ENCODE measurements around the gene CNOT1.

Gene CNOT1

GRCh38 chr16:58515871-58516767, 113.5 kb downstream of the CNOT1 start:
- DNase-seq: peak in 2 of 4 experiments; percentile 30 to 31

GRCh38 chr16:58515125-58515870, 114.3 kb downstream of the CNOT1 start, which contains the start of gene SETD6:
SETD6 (plus strand) TSS chr16:58515517; CDS start chr16:58515538, 21 bp downstream.
- DNase-seq: peak; percentile 91 to 96 (median 94)

GRCh38 chr16:58513874-58514273, 115.8 kb downstream of the CNOT1 start:
- DNase-seq: no peak

GRCh38 chr16:58511933-58512815, 117.5 kb downstream of the CNOT1 start:
- peak; percentile 72 to 90 (median 86) for DNase-seq

GRCh38 chr16:58510776-58511628, 118.6 kb downstream of the CNOT1 start:
- no peak for DNase-seq

GRCh38 chr16:58510097-58510775, 119.4 kb downstream of the CNOT1 start:
- DNase-seq: no peak

- no peak for DNase-seq
These were observed 120.2 kb downstream of the CNOT1 start for GRCh38 chr16:58509256-58510096.

- DNase-seq: no peak
These were observed 120.9 kb downstream of the CNOT1 start for GRCh38 chr16:58508671-58509251.

GRCh38 chr16:58507963-58508670, 121.5 kb downstream of the CNOT1 start:
- DNase-seq: no peak

GRCh38 chr16:58507195-58507962, 122.2 kb downstream of the CNOT1 start:
- peak in 3 of 4 experiments; percentile 14 to 38 (median 16) for DNase-seq

- no peak for DNase-seq
These were observed 123.1 kb downstream of the CNOT1 start for GRCh38 chr16:58506241-58507194.

- no peak for DNase-seq
These were observed 125.5 kb downstream of the CNOT1 start for GRCh38 chr16:58503863-58504688.

- DNase-seq: no peak
These were observed 126.3 kb downstream of the CNOT1 start for GRCh38 chr16:58503166-58503862.

GRCh38 chr16:58502217-58502921, 127.3 kb downstream of the CNOT1 start:
- no peak for DNase-seq

All from suppressor macrophage (primary cell).